H54 (cell line): ENCODE measurements around the gene ALDH16A1.

ENCODE experiments used
- DNase-seq: peaks from one replicate; pipeline ENCODE4 v3.0.0; 2011; ENCODE audit warnings: low spot score, mixed read lengths; ENCODE audit not compliant: insufficient read length
- FAIRE-seq: peaks from 3 replicates; lab custom pipeline; 2011; peaks lifted over from hg19 to GRCh38; lab: Jason Lieb, UNC
- POLR2A ChIP-seq: IDR thresholded peaks from 2 replicates; pipeline ENCODE4 v1.6.1; 2011; ENCODE audit warnings: low read depth, mild to moderate bottlenecking, low read length

Gene ALDH16A1

GRCh38 chr19:49419173-49419572 lies 33.9 kb upstream of the ALDH16A1 start:
- DNase-seq (no peak), FAIRE-seq (no peak)
- TF ChIP-seq POLR2A: no peak

- FAIRE-seq (no peak), DNase-seq (no peak)
- no peak for TF ChIP-seq POLR2A
Measured at GRCh38 chr19:49420227-49420626, 32.8 kb upstream of the ALDH16A1 start.

- FAIRE-seq (no peak), DNase-seq (no peak)
- TF ChIP-seq POLR2A: no peak
Measured at GRCh38 chr19:49421039-49421877, 31.8 kb upstream of the ALDH16A1 start.

- FAIRE-seq (no peak), DNase-seq (no peak)
- no peak for TF ChIP-seq POLR2A
Measured at GRCh38 chr19:49421878-49422202, 31.2 kb upstream of the ALDH16A1 start.

- DNase-seq: no peak
- FAIRE-seq: no peak
- no peak for TF ChIP-seq POLR2A
Measured at GRCh38 chr19:49422407-49423070, 30.5 kb upstream of the ALDH16A1 start.

GRCh38 chr19:49423071-49423984 lies 29.7 kb upstream of the ALDH16A1 start, which contains the start of gene PTH2:
Gene PTH2, minus strand, starts transcription at chr19:49423441. Its CDS starts 102 bp downstream, at chr19:49423339.
- FAIRE-seq (no peak), DNase-seq (no peak)
- no peak for TF ChIP-seq POLR2A

- FAIRE-seq: no peak
- no peak for DNase-seq
- TF ChIP-seq POLR2A: no peak
Measured at GRCh38 chr19:49423985-49424303, 29.1 kb upstream of the ALDH16A1 start.

GRCh38 chr19:49425178-49425577 lies 27.8 kb upstream of the ALDH16A1 start, which contains the start of gene GFY:
Gene GFY, plus strand, starts transcription at chr19:49425388. Its CDS starts 1,043 bp downstream, at chr19:49426431.
- no peak for TF ChIP-seq POLR2A
- FAIRE-seq (no peak), DNase-seq (no peak)

- no peak for TF ChIP-seq POLR2A
- DNase-seq: no peak
- FAIRE-seq: no peak
Measured at GRCh38 chr19:49425922-49426592, 27.0 kb upstream of the ALDH16A1 start.

GRCh38 chr19:49427339-49427738 lies 25.7 kb upstream of the ALDH16A1 start:
- TF ChIP-seq POLR2A: no peak
- FAIRE-seq (no peak), DNase-seq (no peak)

- no peak for TF ChIP-seq POLR2A
- FAIRE-seq: no peak
- DNase-seq: no peak
Measured at GRCh38 chr19:49427855-49428546, 25.0 kb upstream of the ALDH16A1 start.

- TF ChIP-seq POLR2A: no peak
- DNase-seq: no peak
- no peak for FAIRE-seq
Measured at GRCh38 chr19:49428547-49429451, 24.2 kb upstream of the ALDH16A1 start.
